Esophagus muscularis mucosa (tissue), 3 donors: ENCODE data around the gene DCTD.

Experiments
- CTCF ChIP-seq, 3 experiments: fragments of 200-600 bp in 2 of 3; fragments of 450-650 bp in 1 of 3; sonication (generic) in 2 of 3; IDR thresholded peaks; one replicate each; pipeline ENCODE4 v1.5.1; 2017 to 2019; ENCODE audit warnings: antibody characterized with exemption in 3 of 3, mild to moderate bottlenecking in 2 of 3, moderate library complexity in 1 of 3
- POLR2A ChIP-seq: fragments of 450-650 bp; IDR thresholded peaks from one replicate; pipeline ENCODE4 v1.6.1; 2017; ENCODE audit warnings: antibody characterized with exemption, moderate library complexity, mild to moderate bottlenecking, low read depth

- TF ChIP-seq CTCF (IDR thresholded peaks at IDR 0.05) = no peak
- TF ChIP-seq POLR2A = no peak
Observed at GRCh38 chr4:182858711-182859110, 58.5 kb downstream of the DCTD start.
